GM12801 (cell line): ENCODE data around the gene RAD51B.

Experiments used
- CTCF ChIP-seq: IDR thresholded peaks from one replicate; pipeline ENCODE4 v1.5.1; 2011; ENCODE audit warnings: control low read depth; ENCODE audit not compliant: insufficient read length; ENCODE audit errors: extremely low read depth

Gene RAD51B

GRCh38 chr14:68373124-68373646, 553.6 kb downstream of the RAD51B start:
- no peak for TF ChIP-seq CTCF

DNA sequence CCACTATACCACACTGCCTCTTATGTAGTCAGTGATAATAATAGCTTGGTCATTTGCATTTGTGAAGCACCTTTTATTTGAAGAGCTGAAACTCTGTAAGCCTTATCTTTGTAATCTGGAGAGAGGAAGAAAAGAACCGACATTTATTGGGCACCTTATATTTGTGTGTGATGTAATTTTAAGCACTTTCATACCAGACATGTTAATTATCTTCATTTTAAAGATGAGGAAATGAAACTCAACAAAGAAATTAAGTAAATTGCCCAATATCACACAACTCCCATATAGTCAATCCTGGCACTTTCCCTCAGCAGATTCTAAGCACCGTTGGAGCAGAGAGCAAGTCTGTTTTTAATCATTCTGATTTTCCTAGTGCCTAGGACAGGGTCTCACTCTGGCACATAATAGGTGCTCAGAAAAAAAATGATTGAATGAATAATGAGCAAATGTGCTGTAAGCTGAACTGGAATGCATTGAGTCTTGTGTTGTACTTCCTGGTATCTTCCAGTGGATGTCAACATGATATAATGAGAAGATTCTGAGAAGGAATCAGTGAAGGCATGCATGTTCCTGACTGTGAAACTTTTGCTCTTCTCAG, 554.4 kb downstream of the RAD51B start:
- TF ChIP-seq CTCF, result no peak

GRCh38 chr14:68374682-68375081, 555.1 kb downstream of the RAD51B start:
- TF ChIP-seq CTCF, result no peak

GRCh38 chr14:68375376-68375775, 555.8 kb downstream of the RAD51B start:
- TF ChIP-seq CTCF, result no peak

GRCh38 chr14:68376067-68376779, 556.6 kb downstream of the RAD51B start:
- no peak for TF ChIP-seq CTCF

DNA sequence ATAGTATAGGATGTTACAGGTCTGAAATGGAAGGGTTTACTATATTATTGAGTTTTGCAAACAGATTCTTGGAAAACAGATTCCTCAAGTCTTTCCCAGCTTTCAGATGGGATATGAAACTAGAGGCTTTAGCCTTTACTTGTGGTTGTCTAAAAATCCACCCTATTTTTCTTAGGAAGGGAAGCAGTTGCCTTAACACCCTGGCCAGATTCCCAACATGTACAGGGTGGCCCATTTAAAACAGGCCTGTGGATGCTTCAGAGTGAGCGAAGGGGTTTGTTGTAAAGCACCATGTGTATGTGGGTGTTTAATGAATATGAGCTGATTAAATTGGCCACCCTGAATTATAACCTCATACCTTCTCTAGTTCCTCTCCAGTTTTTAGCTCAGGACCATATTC, 557.4 kb downstream of the RAD51B start:
- no peak for TF ChIP-seq CTCF

DNA sequence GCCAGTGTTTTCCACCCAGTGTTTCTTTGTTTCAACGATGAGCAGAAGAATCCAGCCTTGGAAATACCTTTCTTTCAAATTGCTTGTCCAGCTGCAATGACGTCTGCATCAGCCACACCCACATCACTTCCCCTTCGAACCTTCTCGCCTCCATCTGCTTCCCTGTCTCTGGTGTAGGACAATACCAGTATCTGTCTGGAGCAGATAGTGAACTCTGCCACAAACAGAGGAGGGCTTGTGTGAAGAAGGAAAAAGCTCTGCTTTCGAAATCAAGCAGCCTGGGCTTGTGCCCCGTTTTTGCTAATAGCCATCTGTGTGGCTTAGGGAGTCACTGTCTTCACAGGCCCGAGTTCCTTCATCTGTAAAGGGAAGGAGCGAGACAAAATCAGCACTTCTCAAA, 557.9 kb downstream of the RAD51B start:
- no peak for TF ChIP-seq CTCF
